A673 (cell line): ENCODE results near the gene SH3PXD2B.

ENCODE experiments used
- CTCF ChIP-seq: fragments of 300-800, 200-600 bp; sonication (generic); conservative IDR thresholded peaks from 2 replicates; pipeline ENCODE4 v1.5.1; 2017; ENCODE audit warnings: low read depth, mild to moderate bottlenecking, antibody characterized with exemption, low read length, moderate library complexity, mixed read lengths
- EZH2 ChIP-seq: fragments of 200-600 bp; sonication (generic); IDR thresholded peaks from 2 replicates; pipeline ENCODE4 v1.6.1; 2017; ENCODE audit warnings: borderline replicate concordance, low read depth, mild to moderate bottlenecking, mixed read lengths, antibody characterized with exemption, low read length; ENCODE audit not compliant: poor library complexity, severe bottlenecking

GRCh38 chr5:172454358-172455086 is at the start of gene SH3PXD2B:
- no peak for TF ChIP-seq CTCF
- no peak for TF ChIP-seq EZH2
